ENCODE measurements around the gene SERPINB1. TPM values are rescaled to one million over a fixed set of nuclear protein-coding genes. Genes with fewer than 3 reads are reported as not detected.
A peak's percentile ranks its signal among the peaks of the same experiment; 100 is the strongest.

The SERPINB1 gene
- total RNA-seq, 1 experiment from 2014 or later = 18.4 TPM

GRCh38 chr6:2852514-2852855 lies 10.8 kb upstream of the SERPINB1 start:
- H3K14ac ChIP-seq (ENCODE audit: insufficient read depth, low read length) = no peak overlapping the region
- peaks cover 2% of the 10 kb centered on the region for H3K23me2 ChIP-seq (ENCODE audit: insufficient read length, low read depth, low read length, poor library complexity, severe bottlenecking)
- no peak overlapping the region for H2BK120ac ChIP-seq (ENCODE audit: low read depth, low read length, poor library complexity, severe bottlenecking)
- H4K91ac ChIP-seq (ENCODE audit: insufficient read length, low read depth, low read length) = no peak overlapping the region
- no peak overlapping the region for H3K18ac ChIP-seq (ENCODE audit: insufficient read length, low read depth, low read length)
- no peak overlapping the region for H3K9ac ChIP-seq (ENCODE audit: extremely low read depth, insufficient read length, low read length)
- H3T11ph ChIP-seq (ENCODE audit: low read length) = no peak overlapping the region
- no peak overlapping the region for H2BK12ac ChIP-seq (ENCODE audit: insufficient read length, low read depth, low read length)
- no peaks in the 10 kb centered on the region for H4K20me1 ChIP-seq (ENCODE audit: control insufficient read depth, insufficient read depth, insufficient read length)
- peaks cover 22% of the 10 kb centered on the region; the same call in 1 of the 2 replicates for H3K4me1 ChIP-seq (ENCODE audit: insufficient read depth, low read length)
- no peak overlapping the region for H3K27ac ChIP-seq (ENCODE audit: insufficient read length, low read depth, low read length)
- no peak overlapping the region for H3K4me2 ChIP-seq (ENCODE audit: insufficient read depth, insufficient read length, low read length)
- no peak overlapping the region for H3K4ac ChIP-seq (ENCODE audit: low read depth, low read length)
- no peak overlapping the region for H2BK20ac ChIP-seq (ENCODE audit: low read depth, low read length, poor library complexity, severe bottlenecking)
- Mint-ChIP-seq H3K4me3 (no peak overlapping the region), H3K9me3 (no peaks in the 10 kb centered on the region), H3K27ac (peak overlapping the region in 1 of 3 experiments; percentile 57; a peak in 2 of 7 replicates), H3K36me3 (ENCODE audit: insufficient read depth in 1 of 3, low read depth in 3 of 3) (no peaks in the 10 kb centered on the region), H3K27me3 (ENCODE audit: low read depth) (no peaks in the 10 kb centered on the region), H3K4me1 (peaks cover 43 to 50% of the 10 kb centered on the region in 2 experiments)
- H3K9me3 ChIP-seq (ENCODE audit: control insufficient read depth, low read depth, low read length) = no peaks in the 10 kb centered on the region
- H3K23ac ChIP-seq (ENCODE audit: insufficient read length, low read depth, low read length) = no peak overlapping the region
- no peaks in the 10 kb centered on the region for H3K79me1 ChIP-seq (ENCODE audit: insufficient read depth, low read depth, low read length, poor library complexity, severe bottlenecking)
- H2AFZ ChIP-seq (ENCODE audit: low read length) = no peak overlapping the region
- no peak overlapping the region for H4K5ac ChIP-seq (ENCODE audit: insufficient read length, low read depth, low read length)
- no peak for TF ChIP-seq CTCF (conservative IDR thresholded peaks at IDR 0.05)
- H2BK15ac ChIP-seq (ENCODE audit: low read depth, low read length) = no peak overlapping the region
- H4K8ac ChIP-seq (replicated peaks; ENCODE audit: insufficient read length, low read depth, low read length) = no peak overlapping the region
- no peak overlapping the region for H3K56ac ChIP-seq (ENCODE audit: insufficient read length, low read depth, low read length)
- H2AK5ac ChIP-seq (ENCODE audit: insufficient read length, low read length) = no peak overlapping the region
- no peaks in the 10 kb centered on the region for H3K27me3 ChIP-seq (ENCODE audit: insufficient read depth, low read length)
- DNase-seq = no peak
- WGBS (ENCODE audit: extremely low coverage, insufficient read length, low lambda C conversion rate) = no CpG with 5 or more reads among the region's 6 CpGs
- H2BK5ac ChIP-seq (ENCODE audit: insufficient read length, low read length) = no peak overlapping the region
- no peaks in the 10 kb centered on the region for H3K79me2 ChIP-seq (ENCODE audit: insufficient read depth, low read length)
